A549 (cell line): Measurements from ENCODE around the gene EPN2. TPM values are rescaled to one million over a fixed set of nuclear protein-coding genes. Genes with fewer than 3 reads are reported as not detected.
A peak's percentile ranks its signal among the peaks of the same experiment; 100 is the strongest.

Experiments
- ATAC-seq, 2 experiments: fragments of 200-7000 bp in 1 of 2; fragments of >200 bp in 1 of 2; cut with Nextera tagmentation in 1 of 2; cut with Tn5 transposase in 1 of 2; 3 replicates each; pipeline versions ENCODE4 v1.8.0 to v1.9.1; 2018 to 2020; ENCODE audit warnings: mild to moderate bottlenecking in 1 of 2, moderate library complexity in 1 of 2
- CTCF ChIA-PET: fragments of 300-600 bp; sonication (Branson Sonifier 250); formaldehyde crosslinking; extraction: SDS; loops from one replicate; lab custom pipeline; 2021; ENCODE audit warnings: antibody characterized with exemption, inconsistent platforms; lab: Yijun Ruan, JAX
- POLR2A ChIA-PET: fragments of 350-600 bp; formaldehyde crosslinking; extraction: SDS; loops from one replicate; lab custom pipeline; 2021; ENCODE audit warnings: antibody characterized with exemption, inconsistent platforms; lab: Yijun Ruan, JAX
- DNase-seq, 2 experiments: peaks; one replicate each; pipeline versions ENCODE4 v3.0.0 to v3.0.0-alpha.2; 2011 to 2016; ENCODE audit warnings: low read depth in 1 of 2, low spot score in 1 of 2
- FAIRE-seq: peaks from 2 replicates; lab custom pipeline; 2011; peaks lifted over from hg19 to GRCh38; lab: Jason Lieb, UNC
- H3K27ac ChIP-seq, 2 experiments: fragments of >200 bp; sonication (Bioruptor Twin); formaldehyde crosslinking; 3 replicates each; pipeline ENCODE4 v1.5.1; 2016 to 2017
- H3K4me1 ChIP-seq: fragments of >200 bp; sonication (Bioruptor Twin); formaldehyde crosslinking; 3 replicates; pipeline ENCODE4 v1.6.1; 2016
- H3K4me2 ChIP-seq: fragments of >200 bp; sonication (Bioruptor Twin); formaldehyde crosslinking; 3 replicates; pipeline ENCODE4 v1.6.1; 2016
- H3K4me3 ChIP-seq: fragments of >200 bp; sonication (Bioruptor Twin); formaldehyde crosslinking; 3 replicates; pipeline ENCODE4 v1.5.1; 2016
- H3K9me3 ChIP-seq: fragments of >200 bp; sonication (Bioruptor Twin); formaldehyde crosslinking; 3 replicates; pipeline ENCODE4 v1.6.1; 2016
- CBX2 ChIP-seq: fragments of 200-600 bp; sonication (generic); IDR thresholded peaks from 2 replicates; pipeline ENCODE4 v1.6.1; 2016; ENCODE audit warnings: low read depth, mild to moderate bottlenecking, borderline replicate concordance
- CEBPB ChIP-seq, 2 experiments: fragments of >200 bp in 1 of 2; sonication (Bioruptor Twin) in 1 of 2; formaldehyde crosslinking in 1 of 2; IDR thresholded peaks; 2 replicates each; pipeline ENCODE4 v1.6.1; 2012 to 2016
- CHD2 ChIP-seq: fragments of 150-350 bp; IDR thresholded peaks from 2 replicates; pipeline ENCODE4 v1.6.1; 2014; ENCODE audit warnings: low read length; ENCODE audit not compliant: partially characterized antibody
- EHMT2 ChIP-seq: fragments of 200-600 bp; sonication (generic); IDR thresholded peaks from 2 replicates; pipeline ENCODE4 v1.6.1; 2016; ENCODE audit warnings: antibody characterized with exemption, low read depth, mild to moderate bottlenecking, moderate library complexity
- ESRRA ChIP-seq: fragments of 150-350 bp; IDR thresholded peaks from 2 replicates; pipeline ENCODE4 v1.6.1; 2014; ENCODE audit warnings: mild to moderate bottlenecking, low read length, borderline replicate concordance
- FOSB ChIP-seq: fragments of 250-450 bp; sonication (Bioruptor Pico); IDR thresholded peaks from 2 replicates; pipeline ENCODE4 v1.5.0; 2020; ENCODE audit warnings: mild to moderate bottlenecking, moderate library complexity
- FOSL2 ChIP-seq, 2 experiments: fragments of 450-650 bp in 1 of 2; fragments of >200 bp in 1 of 2; sonication (Bioruptor Twin) in 1 of 2; formaldehyde crosslinking; IDR thresholded peaks; 2 replicates each; pipeline versions ENCODE4 v1.5.0 to v1.6.1; 2016 to 2020; ENCODE audit warnings: mild to moderate bottlenecking in 1 of 2, moderate library complexity in 1 of 2
- HDAC2 ChIP-seq: fragments of 200-600 bp; sonication (generic); IDR thresholded peaks from 2 replicates; pipeline ENCODE4 v1.6.1; 2016
- KDM5A ChIP-seq: fragments of 200-600 bp; sonication (generic); IDR thresholded peaks from 2 replicates; pipeline ENCODE4 v1.6.1; 2016; ENCODE audit warnings: antibody characterized with exemption, mild to moderate bottlenecking
- NFE2L2 ChIP-seq: fragments of 150-350 bp; conservative IDR thresholded peaks from 2 replicates; pipeline ENCODE4 v1.6.1; 2014; ENCODE audit warnings: low read length
- POLR2AphosphoS2 ChIP-seq: conservative IDR thresholded peaks from 2 replicates; pipeline ENCODE4 v1.6.1; 2012; ENCODE audit warnings: low read length, improper control_type of control experiment, inconsistent platforms
- RAD21 ChIP-seq, 2 experiments: fragments of >200 bp in 1 of 2; sonication (Bioruptor Twin) in 1 of 2; formaldehyde crosslinking in 1 of 2; IDR thresholded peaks in 1 of 2; conservative IDR thresholded peaks in 1 of 2; 2 replicates in 1 of 2; 3 replicates in 1 of 2; pipeline ENCODE4 v1.6.1; 2012 to 2018; ENCODE audit warnings: inconsistent platforms in 1 of 2
- TFCP2L1 ChIP-seq: fragments of 250-450 bp; sonication (Bioruptor Pico); IDR thresholded peaks from 2 replicates; pipeline ENCODE4 v1.5.0; 2021; ENCODE audit warnings: mild to moderate bottlenecking
- TP53 ChIP-seq: fragments of 250-450 bp; sonication (Bioruptor Pico); IDR thresholded peaks from 2 replicates; pipeline ENCODE4 v1.5.0; 2021; ENCODE audit warnings: mild to moderate bottlenecking, moderate library complexity
- ZFP36 ChIP-seq: fragments of 450-650 bp; IDR thresholded peaks from 2 replicates; pipeline ENCODE4 v1.6.1; 2014; ENCODE audit warnings: borderline replicate concordance; ENCODE audit not compliant: partially characterized antibody
- ZSCAN20 ChIP-seq: fragments of 250-450 bp; sonication (Bioruptor Pico); IDR thresholded peaks from 2 replicates; pipeline ENCODE4 v1.8.0; 2022; ENCODE audit warnings: mild to moderate bottlenecking, moderate library complexity
- WGBS: methylation state at CpG from one replicate; pipeline ENCODE4 v1.1.6; 2017; ENCODE audit errors: missing lambda C conversion rate; 5-methylcytosine and 5-hydroxymethylcytosine counted together
- polyA plus RNA-seq, 4 experiments: library from polyadenylated mRNA; depleted of rRNA in 3 of 4; stranded (reverse); fragments of >200 nt; fragmentation: RNase III in 1 of 4; extraction: RNeasy Plus Mini Kit Qiagen cat#74134 plus additional on column Dnase treatment in 1 of 4; gene quantifications; 2 replicates in 3 of 4; 3 replicates in 1 of 4; pipeline ENCODE4 v1.2.3, GENCODE V29; 2011 to 2017
- TF ChIP-seq, protein P1 (sequence below): fragments of 250-450 bp; sonication (Bioruptor Pico); IDR thresholded peaks from 2 replicates; pipeline ENCODE4 v1.5.0; 2020; ENCODE audit warnings: low read depth, mild to moderate bottlenecking, moderate library complexity
- TF ChIP-seq, protein P2 (sequence below): fragments of >200 bp; sonication (Bioruptor Twin); formaldehyde crosslinking; IDR thresholded peaks from 3 replicates; pipeline ENCODE4 v1.5.1; 2016
- TF ChIP-seq, protein P3 (sequence below): fragments of 250-450 bp; sonication (Bioruptor Pico); IDR thresholded peaks from 2 replicates; pipeline ENCODE4 v1.5.0; 2021; ENCODE audit warnings: mild to moderate bottlenecking, moderate library complexity, borderline replicate concordance
- TF ChIP-seq, protein P4 (sequence below): fragments of 150-350 bp; IDR thresholded peaks from 2 replicates; pipeline ENCODE4 v1.6.1; 2014; ENCODE audit warnings: low read depth, mild to moderate bottlenecking, low read length

Gene EPN2
- polyA plus RNA-seq, 2 of the 4 experiments (the other 2 are of a cell fraction) = 32.1 to 33.8 TPM

DNA sequence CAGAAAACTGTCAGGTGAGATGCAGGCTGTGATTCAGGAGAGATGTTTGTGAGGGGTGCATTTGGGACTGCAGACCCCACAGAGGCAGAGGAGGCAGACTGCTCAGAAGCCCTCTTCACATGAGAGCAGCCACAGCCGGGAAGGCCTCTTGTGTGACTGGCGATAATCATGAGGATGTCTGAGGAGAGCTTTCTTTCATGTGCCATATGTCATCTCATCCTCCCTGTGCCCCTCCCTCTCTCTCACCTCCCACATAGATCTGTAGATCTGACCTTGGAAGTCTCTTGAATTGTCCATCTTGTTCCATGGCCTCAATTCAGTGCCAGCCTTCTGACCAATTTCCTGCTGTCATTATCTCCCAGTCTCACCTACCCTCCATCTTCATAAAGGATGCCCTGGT is 50.5 kb downstream of the EPN2 start (continued):
- TF ChIP-seq, protein P1, sequence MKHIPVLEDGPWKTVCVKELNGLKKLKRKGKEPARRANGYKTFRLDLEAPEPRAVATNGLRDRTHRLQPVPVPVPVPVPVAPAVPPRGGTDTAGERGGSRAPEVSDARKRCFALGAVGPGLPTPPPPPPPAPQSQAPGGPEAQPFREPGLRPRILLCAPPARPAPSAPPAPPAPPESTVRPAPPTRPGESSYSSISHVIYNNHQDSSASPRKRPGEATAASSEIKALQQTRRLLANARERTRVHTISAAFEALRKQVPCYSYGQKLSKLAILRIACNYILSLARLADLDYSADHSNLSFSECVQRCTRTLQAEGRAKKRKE (CRISPR knock-in tag) = no peak

DNA sequence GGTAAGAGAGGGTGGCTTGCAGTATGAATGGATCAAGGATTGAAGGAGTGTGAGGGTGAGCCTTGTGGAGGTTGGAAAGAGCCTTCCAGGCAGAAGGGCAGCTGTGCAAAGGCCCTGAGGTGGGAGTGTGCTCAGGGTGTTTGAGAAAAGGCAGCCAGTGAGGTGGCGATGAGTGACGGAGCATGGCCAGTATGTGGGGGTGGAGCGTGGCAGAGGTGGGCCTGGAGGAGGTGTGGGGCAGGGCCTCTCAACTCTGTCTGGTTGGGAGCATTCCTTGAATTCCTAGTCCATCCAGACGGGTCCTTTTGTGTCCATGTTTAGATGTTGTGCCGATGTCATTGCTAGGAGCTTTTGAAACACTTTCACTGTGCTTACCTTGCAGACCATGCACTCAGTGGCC is 51.3 kb downstream of the EPN2 start:
- H3K4me3 ChIP-seq = no peak overlapping the region
- CTCF ChIA-PET = interaction anchor here (1.6 to 2.0 kb wide), 2 partner anchors 39 to 74 kb away, joined by 3 to 7 read pairs; partner anchors contain the start of gene B9D1
- FAIRE-seq (no peak), DNase-seq (peak in 1 of 2 experiments; percentile 19), ATAC-seq (peak in 1 of 2 experiments; percentile 52; a peak in 3 of 6 replicates)
- H3K27ac ChIP-seq = no peak overlapping the region
- no peaks in the 10 kb centered on the region for H3K4me1 ChIP-seq
- H3K4me2 ChIP-seq = no peak overlapping the region
- POLR2A ChIA-PET = no interaction called here
- H3K9me3 ChIP-seq = no peaks in the 10 kb centered on the region
- WGBS = 79% methylated on average over 5 of the region's 5 CpGs
- TF ChIP-seq FOSB (CRISPR knock-in tag) (no peak), KDM5A (no peak), TFCP2L1 (no peak), ZSCAN20 (no peak), POLR2AphosphoS2 (no peak), CBX2 (no peak), RAD21 (conservative IDR thresholded peaks at IDR 0.05 in 1 of 2, IDR thresholded peaks at IDR 0.05 in 1 of 2) (no peak), ZFP36 (no peak), NFE2L2 (no peak)
- TF ChIP-seq, protein P2, sequence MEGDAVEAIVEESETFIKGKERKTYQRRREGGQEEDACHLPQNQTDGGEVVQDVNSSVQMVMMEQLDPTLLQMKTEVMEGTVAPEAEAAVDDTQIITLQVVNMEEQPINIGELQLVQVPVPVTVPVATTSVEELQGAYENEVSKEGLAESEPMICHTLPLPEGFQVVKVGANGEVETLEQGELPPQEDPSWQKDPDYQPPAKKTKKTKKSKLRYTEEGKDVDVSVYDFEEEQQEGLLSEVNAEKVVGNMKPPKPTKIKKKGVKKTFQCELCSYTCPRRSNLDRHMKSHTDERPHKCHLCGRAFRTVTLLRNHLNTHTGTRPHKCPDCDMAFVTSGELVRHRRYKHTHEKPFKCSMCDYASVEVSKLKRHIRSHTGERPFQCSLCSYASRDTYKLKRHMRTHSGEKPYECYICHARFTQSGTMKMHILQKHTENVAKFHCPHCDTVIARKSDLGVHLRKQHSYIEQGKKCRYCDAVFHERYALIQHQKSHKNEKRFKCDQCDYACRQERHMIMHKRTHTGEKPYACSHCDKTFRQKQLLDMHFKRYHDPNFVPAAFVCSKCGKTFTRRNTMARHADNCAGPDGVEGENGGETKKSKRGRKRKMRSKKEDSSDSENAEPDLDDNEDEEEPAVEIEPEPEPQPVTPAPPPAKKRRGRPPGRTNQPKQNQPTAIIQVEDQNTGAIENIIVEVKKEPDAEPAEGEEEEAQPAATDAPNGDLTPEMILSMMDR = no peak
- TF ChIP-seq, protein P3, sequence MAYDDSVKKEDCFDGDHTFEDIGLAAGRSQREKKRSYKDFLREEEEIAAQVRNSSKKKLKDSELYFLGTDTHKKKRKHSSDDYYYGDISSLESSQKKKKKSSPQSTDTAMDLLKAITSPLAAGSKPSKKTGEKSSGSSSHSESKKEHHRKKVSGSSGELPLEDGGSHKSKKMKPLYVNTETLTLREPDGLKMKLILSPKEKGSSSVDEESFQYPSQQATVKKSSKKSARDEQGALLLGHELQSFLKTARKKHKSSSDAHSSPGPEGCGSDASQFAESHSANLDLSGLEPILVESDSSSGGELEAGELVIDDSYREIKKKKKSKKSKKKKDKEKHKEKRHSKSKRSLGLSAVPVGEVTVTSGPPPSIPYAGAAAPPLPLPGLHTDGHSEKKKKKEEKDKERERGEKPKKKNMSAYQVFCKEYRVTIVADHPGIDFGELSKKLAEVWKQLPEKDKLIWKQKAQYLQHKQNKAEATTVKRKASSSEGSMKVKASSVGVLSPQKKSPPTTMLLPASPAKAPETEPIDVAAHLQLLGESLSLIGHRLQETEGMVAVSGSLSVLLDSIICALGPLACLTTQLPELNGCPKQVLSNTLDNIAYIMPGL (CRISPR knock-in tag) = no peak
- TF ChIP-seq, protein P4, sequence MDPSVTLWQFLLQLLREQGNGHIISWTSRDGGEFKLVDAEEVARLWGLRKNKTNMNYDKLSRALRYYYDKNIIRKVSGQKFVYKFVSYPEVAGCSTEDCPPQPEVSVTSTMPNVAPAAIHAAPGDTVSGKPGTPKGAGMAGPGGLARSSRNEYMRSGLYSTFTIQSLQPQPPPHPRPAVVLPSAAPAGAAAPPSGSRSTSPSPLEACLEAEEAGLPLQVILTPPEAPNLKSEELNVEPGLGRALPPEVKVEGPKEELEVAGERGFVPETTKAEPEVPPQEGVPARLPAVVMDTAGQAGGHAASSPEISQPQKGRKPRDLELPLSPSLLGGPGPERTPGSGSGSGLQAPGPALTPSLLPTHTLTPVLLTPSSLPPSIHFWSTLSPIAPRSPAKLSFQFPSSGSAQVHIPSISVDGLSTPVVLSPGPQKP = no peak

DNA sequence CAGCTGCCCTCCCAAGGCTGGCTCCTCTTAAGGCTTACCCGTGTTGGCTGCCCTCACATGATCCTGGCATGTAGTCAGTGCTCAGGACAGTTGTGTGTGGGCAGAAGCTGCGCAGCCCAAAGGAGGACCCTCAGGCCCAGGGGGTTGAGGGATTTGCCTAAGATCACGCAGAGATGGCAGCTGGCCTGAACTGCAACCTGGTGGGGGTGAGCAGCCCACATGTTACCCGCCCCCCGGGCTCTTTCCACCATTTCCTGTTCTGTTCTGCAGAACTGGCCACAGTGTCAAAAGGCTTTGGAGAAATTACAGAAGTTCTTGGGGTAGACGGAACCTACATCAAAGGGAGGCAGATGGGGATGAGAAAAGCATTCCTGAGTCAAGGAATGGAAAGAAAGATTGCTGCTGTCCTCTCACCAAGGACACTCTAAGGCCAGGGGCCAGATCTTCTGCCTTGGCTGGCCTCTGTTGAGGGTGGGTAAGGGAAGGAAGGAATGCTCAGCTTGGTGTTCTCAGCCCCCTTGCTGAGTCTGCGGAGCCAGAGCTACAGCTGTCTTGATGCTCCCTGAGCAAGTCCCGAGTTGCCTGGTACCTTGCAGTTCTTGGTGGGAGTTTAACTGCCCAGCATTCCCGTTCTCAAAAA is 53.0 kb downstream of the EPN2 start:
- no peak for ATAC-seq
- FAIRE-seq = no peak
- no peak overlapping the region for H3K27ac ChIP-seq
- ChIA-PET POLR2A (no interaction called here), CTCF (interaction anchor here (0.8 to 2.0 kb wide), 4 partner anchors 8 to 73 kb away, joined by 3 to 7 read pairs (median 4); partner anchors contain the start of gene B9D1)
- no peak for TF ChIP-seq HDAC2
- TF ChIP-seq EHMT2 = no peak
- TF ChIP-seq POLR2AphosphoS2 = no peak
- no peak for TF ChIP-seq CEBPB (IDR thresholded peaks at IDR 0.05)
- TF ChIP-seq, protein P1 (CRISPR knock-in tag) = no peak
- no peak for TF ChIP-seq NFE2L2
- TF ChIP-seq CHD2 = no peak
- no peak for TF ChIP-seq FOSL2 (IDR thresholded peaks at IDR 0.05)
- TF ChIP-seq FOSL2 (CRISPR knock-in tag; IDR thresholded peaks at IDR 0.05) = no peak
- TF ChIP-seq TFCP2L1 = no peak
- no peak for TF ChIP-seq TP53
- TF ChIP-seq ESRRA = no peak
- 92% methylated on average over 9 of the region's 9 CpGs for WGBS
- H3K4me2 ChIP-seq = no peak overlapping the region
- DNase-seq = no peak
- H3K4me1 ChIP-seq = no peaks in the 10 kb centered on the region
- no peak overlapping the region for H3K4me3 ChIP-seq
- no peaks in the 10 kb centered on the region for H3K9me3 ChIP-seq
